Lower leg skin (tissue), 4 donors: Measurements from ENCODE around the gene KIF26B. TPM values are rescaled to one million over a fixed set of nuclear protein-coding genes. Genes with fewer than 3 reads are reported as not detected.

ENCODE experiments used
- DNase-seq, 2 donors: peaks; one replicate each; pipeline ENCODE4 v3.0.0-alpha.2; 2019; ENCODE audit warnings: low spot score in 2 of 2
- H3K4me3 ChIP-seq: fragments of 200-600 bp; sonication (generic); 2 replicates; pipeline ENCODE4 v1.5.1; 2017; ENCODE audit warnings: mild to moderate bottlenecking, low read depth; ENCODE audit not compliant: poor library complexity, severe bottlenecking
- CTCF ChIP-seq, 3 donors: fragments of 450-650 bp; IDR thresholded peaks; one replicate each; pipeline ENCODE4 v1.5.1; 2016; ENCODE audit warnings: antibody characterized with exemption in 3 of 3, mild to moderate bottlenecking in 3 of 3, moderate library complexity in 2 of 3
- POLR2A ChIP-seq, 2 donors: fragments of 450-650 bp; IDR thresholded peaks; one replicate each; pipeline ENCODE4 v1.6.1; 2016 to 2017; ENCODE audit warnings: antibody characterized with exemption in 2 of 2, mild to moderate bottlenecking in 1 of 2, moderate library complexity in 1 of 2
- WGBS, 2 donors: methylation state at CpG; one replicate each; pipeline ENCODE4 v1.1.5; 2018; 5-methylcytosine and 5-hydroxymethylcytosine counted together
- intact Hi-C: fragments of 100-400 bp; cut with DNase I; formaldehyde crosslinking; loops from one replicate; pipeline ENCODE4 v1.15.0; 2023; ENCODE audit warnings: low total_unique reads
- total RNA-seq, 4 donors: library from RNA; depleted of rRNA; stranded (reverse); fragments of >200 nt; gene quantifications; one replicate each; pipeline ENCODE4 v1.1.0, GENCODE V29; 2016

Gene KIF26B
- total RNA-seq, 4 donors from 2014 or later: 3.9 to 6.6 (median 5.7) TPM

DNA sequence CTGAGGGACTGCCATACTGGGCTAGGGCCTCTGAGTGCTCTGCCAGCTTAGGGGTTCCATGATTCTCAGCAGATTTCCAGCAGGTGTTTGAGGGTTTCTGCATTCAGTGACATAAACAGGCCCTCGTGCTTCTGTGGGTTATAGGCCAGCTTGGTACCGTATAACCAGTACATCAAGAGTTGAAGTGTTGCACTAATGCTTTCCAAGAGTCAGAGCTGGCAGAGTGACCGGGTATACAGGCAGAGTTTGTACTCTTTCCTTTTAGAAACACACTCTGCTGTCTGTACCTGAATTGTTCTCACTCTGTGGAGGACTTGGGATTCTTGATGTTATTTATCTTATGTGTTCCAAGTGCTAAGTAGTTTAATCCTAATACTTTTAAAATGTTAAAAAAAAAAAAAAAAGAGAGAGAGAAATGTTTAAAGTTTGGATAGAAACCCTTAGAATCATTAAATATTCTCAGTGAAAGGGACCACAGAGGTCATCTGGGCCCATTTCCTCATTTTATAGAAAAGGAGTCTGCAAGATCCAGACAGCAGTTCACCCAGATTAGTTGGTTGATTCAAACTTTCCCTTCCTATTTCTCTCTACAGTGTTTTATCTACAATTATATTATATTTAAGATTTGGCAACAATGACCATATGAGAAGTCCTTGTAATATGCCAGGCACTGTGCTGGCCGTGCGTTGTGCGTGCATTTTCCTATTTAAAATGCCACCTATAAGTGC lies 325.8 kb downstream of the KIF26B start:
- TF ChIP-seq CTCF (IDR thresholded peaks at IDR 0.05) (no peak), POLR2A (IDR thresholded peaks at IDR 0.05) (no peak)
- no peak for DNase-seq
- no peak overlapping the region for H3K4me3 ChIP-seq
- WGBS, 2 donors: 76 to 85% methylated on average over 6 of the region's 6 CpGs
- intact Hi-C loops: no loop called here

- WGBS, 2 donors: 74 to 78% methylated on average over 6 of the region's 6 CpGs
- TF ChIP-seq CTCF (IDR thresholded peaks at IDR 0.05): no peak
- no peak for TF ChIP-seq POLR2A (IDR thresholded peaks at IDR 0.05)
- DNase-seq: no peak
- intact Hi-C loops: no loop called here
- H3K4me3 ChIP-seq: no peak overlapping the region
These were observed 326.5 kb downstream of the KIF26B start for GRCh38 chr1:245481261-245481660.

- no peak for DNase-seq
- H3K4me3 ChIP-seq: no peak overlapping the region
- intact Hi-C loops: no loop called here
- 88 to 95% methylated on average over 6 of the region's 6 CpGs for WGBS, 2 donors
- TF ChIP-seq CTCF (IDR thresholded peaks at IDR 0.05) (no peak), POLR2A (IDR thresholded peaks at IDR 0.05) (no peak)
These were observed 328.5 kb downstream of the KIF26B start for GRCh38 chr1:245483247-245483646.

- intact Hi-C loops: no loop called here
- no peak overlapping the region for H3K4me3 ChIP-seq
- no peak for TF ChIP-seq POLR2A (IDR thresholded peaks at IDR 0.05)
- no peak for TF ChIP-seq CTCF (IDR thresholded peaks at IDR 0.05)
- DNase-seq: no peak
- 59 to 79% methylated on average over 2 of the region's 2 CpGs for WGBS, 2 donors
These were observed 329.4 kb downstream of the KIF26B start for GRCh38 chr1:245484176-245484575.

- intact Hi-C loops: no loop called here
- DNase-seq: no peak
- WGBS, 2 donors: 57 to 61% methylated on average over 3 of the region's 3 CpGs
- no peak overlapping the region for H3K4me3 ChIP-seq
- TF ChIP-seq POLR2A (IDR thresholded peaks at IDR 0.05) (no peak), CTCF (IDR thresholded peaks at IDR 0.05) (no peak)
These were observed 331.2 kb downstream of the KIF26B start for GRCh38 chr1:245485996-245486395.
